Hepatocyte (in vitro differentiated cells): ENCODE measurements around the gene LHX5.

Source experiments
- CTCF ChIP-seq: fragments of 200-600 bp; sonication (generic); IDR thresholded peaks from 2 replicates; pipeline ENCODE4 v1.5.1; 2016; ENCODE audit warnings: antibody characterized with exemption, mild to moderate bottlenecking; ENCODE audit not compliant: poor library complexity
- EZH2phosphoT487 ChIP-seq: fragments of 200-600 bp; sonication (generic); IDR thresholded peaks from one replicate; pipeline ENCODE4 v1.6.1; 2018; ENCODE audit warnings: antibody characterized with exemption, mild to moderate bottlenecking, low read depth, moderate library complexity; ENCODE audit not compliant: unreplicated experiment, severe bottlenecking

- no peak for TF ChIP-seq CTCF
- TF ChIP-seq EZH2phosphoT487: no peak
These were observed 5.7 kb downstream of the LHX5 start for GRCh38 chr12:113465808-113466453.
